ENCODE measurements around the gene GARRE1. TPM values are rescaled to one million over a fixed set of nuclear protein-coding genes. Genes with fewer than 3 reads are reported as not detected.

The GARRE1 gene
- total RNA-seq, 1 donor = 16.8 TPM

GRCh38 chr19:34254698-34255432 lies 511 bp downstream of the GARRE1 start:
- TF ChIP-seq CTCF (IDR thresholded peaks at IDR 0.05; ENCODE audit: insufficient read depth, low read depth, low read length) = no peak
- peak; percentile 38 for DNase-seq (ENCODE audit: low read depth)
- H3K4me3 ChIP-seq (ENCODE audit: low read depth, low read length) = peak overlapping the region; percentile 77

GRCh38 chr19:34255546-34255945 lies 1.2 kb downstream of the GARRE1 start:
- peak overlapping the region; percentile 77 for H3K4me3 ChIP-seq (ENCODE audit: low read depth, low read length)
- TF ChIP-seq CTCF (IDR thresholded peaks at IDR 0.05; ENCODE audit: insufficient read depth, low read depth, low read length) = no peak
- no peak for DNase-seq (ENCODE audit: low read depth)

GRCh38 chr19:34256835-34257558 lies 2.6 kb downstream of the GARRE1 start:
- no peak for DNase-seq (ENCODE audit: low read depth)
- no peak for TF ChIP-seq CTCF (IDR thresholded peaks at IDR 0.05; ENCODE audit: insufficient read depth, low read depth, low read length)
- H3K4me3 ChIP-seq (ENCODE audit: low read depth, low read length) = no peak overlapping the region

GRCh38 chr19:34257559-34257924 lies 3.2 kb downstream of the GARRE1 start:
- no peak overlapping the region for H3K4me3 ChIP-seq (ENCODE audit: low read depth, low read length)
- no peak for TF ChIP-seq CTCF (IDR thresholded peaks at IDR 0.05; ENCODE audit: insufficient read depth, low read depth, low read length)
- DNase-seq (ENCODE audit: low read depth) = no peak

- peak; percentile 49 for DNase-seq (ENCODE audit: low read depth)
- no peak overlapping the region for H3K4me3 ChIP-seq (ENCODE audit: low read depth, low read length)
- no peak for TF ChIP-seq CTCF (IDR thresholded peaks at IDR 0.05; ENCODE audit: insufficient read depth, low read depth, low read length)
Observed at GRCh38 chr19:34259367-34260095, 5.2 kb downstream of the GARRE1 start.

- peak; percentile 39 for DNase-seq (ENCODE audit: low read depth)
Observed at GRCh38 chr19:34260771-34261173, 6.4 kb downstream of the GARRE1 start.

More at GRCh38 chr19:34260771-34261173, 6.4 kb downstream of the GARRE1 start:
- H3K4me3 ChIP-seq (ENCODE audit: low read depth, low read length) = no peak overlapping the region
- no peak for TF ChIP-seq CTCF (IDR thresholded peaks at IDR 0.05; ENCODE audit: insufficient read depth, low read depth, low read length)
